ENCODE results near the gene TTC3.
"Not testable (repeated sequence)": the region's sequence is repeated elsewhere in the genome, so short reads cannot be mapped to it uniquely, and the experiment has no call there.

The TTC3 gene

GRCh38 chr21:37197746-37198145 is 124.7 kb downstream of the TTC3 start:
- no peak for DNase-seq

- no peak for DNase-seq
These were observed 126.2 kb downstream of the TTC3 start for GRCh38 chr21:37199057-37199924.

- DNase-seq, result no peak
These were observed 127.8 kb downstream of the TTC3 start for GRCh38 chr21:37200641-37201480.

- no peak for DNase-seq
These were observed 129.4 kb downstream of the TTC3 start for GRCh38 chr21:37202221-37203110.

GRCh38 chr21:37204580-37204979 is 131.5 kb downstream of the TTC3 start:
- no peak for DNase-seq

GRCh38 chr21:37206496-37206895 is 133.4 kb downstream of the TTC3 start:
- DNase-seq, result no peak

- DNase-seq, result peak; percentile 16
These were observed 134.5 kb downstream of the TTC3 start for GRCh38 chr21:37207441-37208009.

GRCh38 chr21:37208056-37208721 is 135.1 kb downstream of the TTC3 start:
- DNase-seq, result peak; percentile 41

- DNase-seq, result no peak
These were observed 135.7 kb downstream of the TTC3 start for GRCh38 chr21:37208741-37209225.

- DNase-seq, result no peak
These were observed 137.1 kb downstream of the TTC3 start for GRCh38 chr21:37210130-37210529.

- DNase-seq, result no peak
These were observed 137.7 kb downstream of the TTC3 start for GRCh38 chr21:37210799-37211198.

- DNase-seq, result no peak
These were observed 141.9 kb downstream of the TTC3 start for GRCh38 chr21:37214952-37215351.

GRCh38 chr21:37219761-37220432 is 146.8 kb downstream of the TTC3 start:
- DNase-seq, result peak; percentile 34

GRCh38 chr21:37220433-37220980 is 147.5 kb downstream of the TTC3 start:
- DNase-seq, result peak; percentile 77

- DNase-seq, result peak; percentile 99
These were observed 148.1 kb downstream of the TTC3 start for GRCh38 chr21:37220981-37221664.

- not testable (repeated sequence) for DNase-seq
These were observed 149.2 kb downstream of the TTC3 start for GRCh38 chr21:37222248-37222647.

GRCh38 chr21:37223804-37224345 is 150.8 kb downstream of the TTC3 start:
- no peak for DNase-seq

- DNase-seq, result no peak
These were observed 152.1 kb downstream of the TTC3 start for GRCh38 chr21:37224861-37225839.

All from NCI-H82 (cell line).